SK-N-SH (cell line): ENCODE results near the gene MTF2.

ENCODE experiments used
- EP300 ChIP-seq, 2 experiments: IDR thresholded peaks; 2 replicates each; pipeline versions ENCODE4 v1.4.0 to v1.6.1; 2012; ENCODE audit warnings: borderline replicate concordance in 1 of 2, low read depth in 1 of 2, low read length in 1 of 2
- GABPA ChIP-seq: IDR thresholded peaks from 2 replicates; pipeline ENCODE4 v1.4.0; 2012; ENCODE audit warnings: low read depth, mild to moderate bottlenecking
- POLR2AphosphoS5 ChIP-seq: IDR thresholded peaks from 2 replicates; pipeline ENCODE4 v1.6.1; 2012; ENCODE audit warnings: low read depth, low read length
- RFX5 ChIP-seq: IDR thresholded peaks from 2 replicates; pipeline ENCODE4 v1.6.1; 2012; ENCODE audit warnings: mild to moderate bottlenecking, improper control_type of control experiment, low read length
- TF ChIP-seq, protein P1 (sequence below): fragments of 200-600 bp; sonication (generic); IDR thresholded peaks from 2 replicates; pipeline ENCODE4 v1.6.1; 2017; ENCODE audit warnings: antibody characterized with exemption, mild to moderate bottlenecking, moderate library complexity

DNA sequence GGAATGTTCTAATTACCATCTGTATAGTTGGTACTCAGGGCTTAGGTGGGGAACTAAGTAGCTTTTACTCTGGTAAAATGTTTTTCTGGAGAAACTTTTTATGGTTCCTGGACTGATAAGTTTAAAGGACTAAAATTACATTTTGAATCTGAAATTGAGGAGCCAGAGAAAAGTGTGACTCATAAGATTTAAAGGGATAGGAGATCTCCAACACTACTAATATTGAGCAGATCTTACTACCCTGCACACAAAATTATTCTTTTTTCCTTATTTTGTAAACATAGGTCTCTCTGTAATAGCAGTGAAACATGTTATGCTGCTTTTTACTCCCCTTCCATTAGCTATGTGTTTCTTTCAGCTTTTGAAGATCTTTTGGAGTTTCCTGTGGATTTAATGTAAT, 32.5 kb downstream of the MTF2 start:
- TF ChIP-seq, protein P1, sequence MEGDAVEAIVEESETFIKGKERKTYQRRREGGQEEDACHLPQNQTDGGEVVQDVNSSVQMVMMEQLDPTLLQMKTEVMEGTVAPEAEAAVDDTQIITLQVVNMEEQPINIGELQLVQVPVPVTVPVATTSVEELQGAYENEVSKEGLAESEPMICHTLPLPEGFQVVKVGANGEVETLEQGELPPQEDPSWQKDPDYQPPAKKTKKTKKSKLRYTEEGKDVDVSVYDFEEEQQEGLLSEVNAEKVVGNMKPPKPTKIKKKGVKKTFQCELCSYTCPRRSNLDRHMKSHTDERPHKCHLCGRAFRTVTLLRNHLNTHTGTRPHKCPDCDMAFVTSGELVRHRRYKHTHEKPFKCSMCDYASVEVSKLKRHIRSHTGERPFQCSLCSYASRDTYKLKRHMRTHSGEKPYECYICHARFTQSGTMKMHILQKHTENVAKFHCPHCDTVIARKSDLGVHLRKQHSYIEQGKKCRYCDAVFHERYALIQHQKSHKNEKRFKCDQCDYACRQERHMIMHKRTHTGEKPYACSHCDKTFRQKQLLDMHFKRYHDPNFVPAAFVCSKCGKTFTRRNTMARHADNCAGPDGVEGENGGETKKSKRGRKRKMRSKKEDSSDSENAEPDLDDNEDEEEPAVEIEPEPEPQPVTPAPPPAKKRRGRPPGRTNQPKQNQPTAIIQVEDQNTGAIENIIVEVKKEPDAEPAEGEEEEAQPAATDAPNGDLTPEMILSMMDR = no peak
- TF ChIP-seq EP300 (IDR thresholded peaks at IDR 0.05; ENCODE audit: borderline replicate concordance in 1 of 2, low read depth in 1 of 2, low read length in 1 of 2) = no peak
- TF ChIP-seq RFX5 = no peak
- TF ChIP-seq GABPA = no peak
- TF ChIP-seq POLR2AphosphoS5 = no peak
